Left ventricle myocardium superior (tissue), 1 donor: Measurements from ENCODE around the gene ZCCHC24. TPM values are rescaled to one million over a fixed set of nuclear protein-coding genes. Genes with fewer than 3 reads are reported as not detected.

Experiments used
- total RNA-seq: library from RNA; stranded (reverse); fragmentation: NEBNext Ultra II Directional; extraction: Animal tissue kit (Norgen Biotek cat#: 25700); gene quantifications from one replicate; pipeline ENCODE4 v1.2.1, GENCODE V29; 2021
- donor health status: DM: no; HTN: yes; CAD: no; lungs with severe emphysema.

Gene ZCCHC24
- total RNA-seq, 1 donor from 2014 or later: 49.0 TPM

Other genes starting within 250 kb of the ZCCHC24 start
- 139 TPM for gene PPIF, start 98.2 kb downstream of the ZCCHC24 start, total RNA-seq
- 0.12 TPM for gene EIF5AL1, start 66.9 kb upstream of the ZCCHC24 start, total RNA-seq
- 0.35 TPM for gene SFTPA2, start 114.8 kb upstream of the ZCCHC24 start, total RNA-seq
- 0.17 TPM for gene SFTPA1, start 165.3 kb upstream of the ZCCHC24 start, total RNA-seq